Measurements from ENCODE around the gene JRKL. TPM values are rescaled to one million over a fixed set of nuclear protein-coding genes. Genes with fewer than 3 reads are reported as not detected.

Gene JRKL
- 5.2 and 11.7 TPM in 2 replicates for total RNA-seq

DNA sequence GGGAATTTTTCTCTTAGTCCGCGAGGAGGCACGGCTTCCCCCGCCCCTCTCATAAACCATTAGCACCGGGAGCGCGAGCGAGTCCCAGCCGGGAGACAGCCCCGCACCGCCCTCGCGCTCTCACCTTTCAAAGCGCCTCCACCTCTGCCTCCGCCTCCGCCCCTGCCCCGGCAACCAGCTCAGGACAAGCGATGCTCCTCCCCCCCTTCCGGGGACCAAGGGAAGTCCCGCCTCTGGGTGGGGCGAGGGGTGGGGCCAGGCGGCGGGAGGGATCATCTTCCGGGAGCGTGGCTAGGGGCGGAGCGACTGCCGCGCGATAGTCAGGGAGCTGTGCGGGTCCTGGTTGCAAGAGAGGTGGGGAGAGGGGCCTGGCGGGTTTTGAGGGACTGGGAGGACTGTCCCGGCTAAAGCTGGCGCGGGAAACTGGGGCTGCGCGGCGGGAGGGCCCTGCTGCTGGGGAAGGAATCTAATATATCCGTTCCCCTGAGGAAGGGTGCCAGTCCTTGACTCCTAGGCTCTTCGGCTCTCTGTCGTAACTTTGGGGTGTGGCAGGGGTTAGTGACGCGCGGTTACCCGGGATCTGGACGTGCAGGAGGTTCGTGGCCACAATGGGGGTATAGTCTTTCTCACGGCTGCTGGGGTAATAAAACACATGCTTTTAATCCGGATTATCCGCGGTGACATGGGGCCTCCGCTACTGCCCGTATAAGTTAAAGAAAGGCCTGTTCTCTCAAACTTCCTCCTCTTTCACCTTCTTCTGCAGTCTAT is at the start of gene JRKL, which contains the start of gene CCDC82:
Gene JRKL, plus strand, starts transcription at position 294 of the 768 bp plus-strand sequence. CDS start 637 bp downstream, outside the sequence.
Gene CCDC82, minus strand, starts transcription at position 193 of the 768 bp plus-strand sequence. CDS start 5,165 bp downstream, outside the sequence.

GRCh38 chr11:96342961-96343711 is 46.7 kb upstream of the JRKL start, which contains the start of gene MAML2:
MAML2 (minus strand) TSS chr11:96343195; CDS start chr11:96341895, 1,300 bp downstream.

Other genes starting within 250 kb of the JRKL start
- 3.2 and 8.7 TPM in 2 replicates for gene MAML2, start 46.8 kb upstream of the JRKL start, total RNA-seq
- 16.7 and 38.5 TPM in 2 replicates for gene CCDC82, start 101 bp upstream of the JRKL start, total RNA-seq